Fibroblast of the aortic adventitia (primary cell): ENCODE data around the gene USP15. TPM values are rescaled to one million over a fixed set of nuclear protein-coding genes. Genes with fewer than 3 reads are reported as not detected.

Source experiments
- DNase-seq: peaks from one replicate; pipeline ENCODE4 v3.0.0-alpha.2; 2010; ENCODE audit warnings: low read depth
- H3K4me3 ChIP-seq: 2 replicates; pipeline ENCODE4 v1.5.1; 2011; ENCODE audit warnings: low read depth, mild to moderate bottlenecking, control low read depth, low read length, moderate library complexity
- CTCF ChIP-seq: IDR thresholded peaks from 2 replicates; pipeline ENCODE4 v1.5.1; 2011; ENCODE audit warnings: mild to moderate bottlenecking, low read length, control low read depth, inconsistent platforms; ENCODE audit not compliant: insufficient read depth
- total RNA-seq: library from RNA; depleted of rRNA; stranded (reverse); fragments of >200 nt; gene quantifications from 2 replicates; pipeline ENCODE4 v1.2.3, GENCODE V29; 2012; ENCODE audit warnings: low replicate concordance

The USP15 gene
- total RNA-seq, 1 donor = 65.7 TPM

GRCh38 chr12:62278022-62278421, 17.8 kb downstream of the USP15 start:
- TF ChIP-seq CTCF = no peak
- H3K4me3 ChIP-seq = no peak overlapping the region

GRCh38 chr12:62279058-62279457, 18.9 kb downstream of the USP15 start:
- H3K4me3 ChIP-seq = no peak overlapping the region
- DNase-seq = no peak
- no peak for TF ChIP-seq CTCF

More at GRCh38 chr12:62278022-62278421, 17.8 kb downstream of the USP15 start:
- no peak for DNase-seq

GRCh38 chr12:62279961-62280360, 19.8 kb downstream of the USP15 start:
- DNase-seq = no peak
- TF ChIP-seq CTCF = no peak
- no peak overlapping the region for H3K4me3 ChIP-seq

DNA sequence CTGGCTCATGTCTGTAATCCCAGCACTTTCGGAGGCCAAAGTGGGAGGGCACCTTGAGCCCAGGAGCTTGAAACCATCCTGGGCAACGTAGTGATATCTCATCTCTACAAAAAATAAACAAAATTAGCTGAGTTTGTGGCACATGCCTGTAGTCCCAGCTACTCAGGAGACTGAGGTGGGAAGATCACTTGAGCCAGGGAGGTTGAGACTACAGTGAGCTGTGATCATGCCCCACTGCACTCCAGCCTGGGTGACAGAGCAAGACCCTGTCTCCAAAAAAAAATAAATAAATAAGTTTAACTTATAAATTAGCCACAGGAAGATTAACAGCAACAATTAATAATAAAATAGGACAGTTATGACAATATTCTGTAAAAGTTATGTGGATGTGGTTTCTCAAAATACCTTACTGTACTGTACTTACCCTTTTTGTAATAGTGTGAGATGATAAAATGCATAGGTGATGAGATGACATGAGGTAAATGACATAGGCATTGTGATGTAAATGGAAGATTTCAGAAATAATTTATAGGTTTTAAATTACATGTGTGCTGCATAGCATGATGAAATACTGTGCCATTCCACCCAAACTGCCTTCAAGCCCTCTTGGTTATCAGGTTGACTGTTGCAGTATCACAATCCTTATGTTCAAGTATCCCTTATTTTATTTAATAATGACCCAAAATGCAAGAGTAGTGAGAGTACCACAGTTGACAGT, 22.0 kb downstream of the USP15 start:
- no peak overlapping the region for H3K4me3 ChIP-seq
- DNase-seq = peak; percentile 63
- TF ChIP-seq CTCF = no peak

DNA sequence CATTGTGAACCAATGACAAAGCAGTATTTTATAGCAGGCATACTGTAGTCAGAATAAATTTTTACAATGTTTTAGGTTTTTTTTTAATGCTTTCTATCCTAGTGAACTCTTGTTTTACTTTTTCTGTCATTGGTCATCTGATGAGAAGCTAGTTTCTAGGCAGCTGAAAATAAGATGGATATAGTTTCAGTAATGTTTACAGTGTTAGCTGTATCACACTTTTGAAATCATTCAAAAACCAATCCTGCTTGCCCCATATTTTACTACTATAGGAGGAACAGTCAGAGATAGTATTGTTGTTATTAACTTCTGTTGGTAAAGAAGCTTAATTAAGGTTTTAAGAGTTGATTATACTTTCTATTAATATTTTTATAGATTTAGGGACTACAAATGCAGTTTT, 24.5 kb downstream of the USP15 start:
- no peak overlapping the region for H3K4me3 ChIP-seq
- no peak for DNase-seq
- no peak for TF ChIP-seq CTCF

DNA sequence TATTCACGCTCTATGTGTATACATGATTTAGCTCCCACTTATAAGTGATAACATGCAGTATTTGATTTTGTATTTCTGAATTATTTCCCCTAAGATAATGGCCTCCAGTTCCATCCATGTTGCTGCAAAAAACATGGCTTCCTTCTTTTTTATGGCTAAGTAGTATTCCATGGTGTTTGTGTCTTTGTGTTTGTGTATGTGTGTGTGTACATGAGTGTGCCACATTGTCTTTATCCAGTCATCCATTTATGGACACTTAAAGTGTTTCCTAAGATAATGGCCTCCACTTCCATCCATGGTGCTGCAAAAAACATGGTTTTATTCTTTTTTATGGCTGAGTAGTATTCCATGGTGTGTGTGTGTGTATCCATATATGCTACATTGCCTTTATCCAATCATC, 25.1 kb downstream of the USP15 start:
- DNase-seq = no peak
- TF ChIP-seq CTCF = no peak

GRCh38 chr12:62288328-62288727, 28.1 kb downstream of the USP15 start:
- no peak for TF ChIP-seq CTCF
- no peak for DNase-seq
- H3K4me3 ChIP-seq = no peak overlapping the region

More for the DNA sequence above, 25.1 kb downstream of the USP15 start:
- H3K4me3 ChIP-seq = no peak overlapping the region
